Astrocyte (in vitro differentiated cells and primary cell): ENCODE results near the gene TRH.

Source experiments
- CTCF ChIP-seq: IDR thresholded peaks from 2 replicates; pipeline ENCODE4 v1.5.1; 2011; ENCODE audit warnings: low read depth, mild to moderate bottlenecking, inconsistent platforms, low read length, moderate library complexity; ENCODE audit not compliant: insufficient read depth
- EZH2 ChIP-seq: IDR thresholded peaks from 2 replicates; pipeline ENCODE4 v1.6.1; 2012; ENCODE audit warnings: mild to moderate bottlenecking, low read length, inconsistent platforms; ENCODE audit not compliant: insufficient read depth

GRCh38 chr3:129972301-129972700 is 2.2 kb upstream of the TRH start:
- TF ChIP-seq CTCF, result no peak
- no peak for TF ChIP-seq EZH2
